ENCODE data around the gene CTPS2. TPM values are rescaled to one million over a fixed set of nuclear protein-coding genes. Genes with fewer than 3 reads are reported as not detected.
"Not testable (repeated sequence)": the region's sequence is repeated elsewhere in the genome, so short reads cannot be mapped to it uniquely, and the experiment has no call there.

The CTPS2 gene
- polyA plus RNA-seq, 3 donors: 1.4 to 3.4 (median 2.8) TPM

GRCh38 chrX:16604337-16604736, 108.1 kb downstream of the CTPS2 start:
- Histone ChIP-seq H3K4me1 (ENCODE audit: control insufficient read depth in 1 of 2, insufficient read depth in 2 of 2, low read length in 2 of 2) (no peaks in the 10 kb centered on the region), H3K27ac (ENCODE audit: low read depth in 1 of 2, low read length in 2 of 2) (no peak overlapping the region), H3K4me3 (replicated peaks in 1 of 3; ENCODE audit: low read depth in 2 of 3, low read length in 3 of 3) (no peak overlapping the region), H4K20me1 (ENCODE audit: insufficient read depth, low read length) (no peaks in the 10 kb centered on the region), H3K79me2 (ENCODE audit: insufficient read depth, low read length) (no peaks in the 10 kb centered on the region), H3K36me3 (replicated peaks in 1 of 2; ENCODE audit: control insufficient read depth in 1 of 2, insufficient read depth in 2 of 2, low read length in 2 of 2) (no peaks in the 10 kb centered on the region), H2AFZ (ENCODE audit: insufficient read depth, low read depth, low read length, poor library complexity, severe bottlenecking) (no peak overlapping the region), H3K9me3 (replicated peaks in 1 of 2; ENCODE audit: control insufficient read depth in 1 of 2, insufficient read depth in 1 of 2, low read length in 2 of 2) (no peaks in the 10 kb centered on the region), H3K9ac (ENCODE audit: insufficient read depth, low read length, poor library complexity, severe bottlenecking) (no peak overlapping the region), H3K27me3 (ENCODE audit: control insufficient read depth in 2 of 2, insufficient read depth in 2 of 2, low read length in 2 of 2) (peaks cover 0 to 8% of the 10 kb centered on the region in 2 donors), H3K4me2 (replicated peaks; ENCODE audit: extremely low read depth, low read length, poor library complexity, severe bottlenecking) (no peak overlapping the region)
- intact Hi-C loops (cut with micrococcal nuclease): no loop called here
- peaks cover 0 to 12% (median 0%) of the 10 kb centered on the region in 3 donors for H3K27me3 Mint-ChIP-seq (ENCODE audit: low read depth in 3 of 3)
- DNase-seq: no peak
- no peak overlapping the region for H3K27ac Mint-ChIP-seq
- peaks cover 0 to 4% (median 2%) of the 10 kb centered on the region in 7 donors for H3K9me3 Mint-ChIP-seq
- H3K4me1 Mint-ChIP-seq: no peaks in the 10 kb centered on the region
- no CpG with 5 or more reads among the region's 2 CpGs for WGBS (ENCODE audit: insufficient coverage)
- peaks cover 10 to 13% of the 10 kb centered on the region in 2 donors for H3K36me3 Mint-ChIP-seq
- no peak overlapping the region for H3K4me3 Mint-ChIP-seq
- TF ChIP-seq, protein P1, sequence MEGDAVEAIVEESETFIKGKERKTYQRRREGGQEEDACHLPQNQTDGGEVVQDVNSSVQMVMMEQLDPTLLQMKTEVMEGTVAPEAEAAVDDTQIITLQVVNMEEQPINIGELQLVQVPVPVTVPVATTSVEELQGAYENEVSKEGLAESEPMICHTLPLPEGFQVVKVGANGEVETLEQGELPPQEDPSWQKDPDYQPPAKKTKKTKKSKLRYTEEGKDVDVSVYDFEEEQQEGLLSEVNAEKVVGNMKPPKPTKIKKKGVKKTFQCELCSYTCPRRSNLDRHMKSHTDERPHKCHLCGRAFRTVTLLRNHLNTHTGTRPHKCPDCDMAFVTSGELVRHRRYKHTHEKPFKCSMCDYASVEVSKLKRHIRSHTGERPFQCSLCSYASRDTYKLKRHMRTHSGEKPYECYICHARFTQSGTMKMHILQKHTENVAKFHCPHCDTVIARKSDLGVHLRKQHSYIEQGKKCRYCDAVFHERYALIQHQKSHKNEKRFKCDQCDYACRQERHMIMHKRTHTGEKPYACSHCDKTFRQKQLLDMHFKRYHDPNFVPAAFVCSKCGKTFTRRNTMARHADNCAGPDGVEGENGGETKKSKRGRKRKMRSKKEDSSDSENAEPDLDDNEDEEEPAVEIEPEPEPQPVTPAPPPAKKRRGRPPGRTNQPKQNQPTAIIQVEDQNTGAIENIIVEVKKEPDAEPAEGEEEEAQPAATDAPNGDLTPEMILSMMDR (IDR thresholded peaks at IDR 0.05): no peak

- H3K27ac ChIP-seq (ENCODE audit: low read depth in 1 of 2, low read length in 2 of 2): no peak overlapping the region
- no peaks in the 10 kb centered on the region for H4K20me1 ChIP-seq (ENCODE audit: insufficient read depth, low read length)
- no peak overlapping the region for H3K9ac ChIP-seq (ENCODE audit: insufficient read depth, low read length, poor library complexity, severe bottlenecking)
- intact Hi-C loops (cut with micrococcal nuclease): no loop called here
- WGBS (ENCODE audit: insufficient coverage): no CpG with 5 or more reads among the region's 4 CpGs
- peak overlapping the region in 2 of 7 donors; percentile 31 to 42 for H3K27ac Mint-ChIP-seq
- no peak overlapping the region for H3K4me3 Mint-ChIP-seq
- peaks cover 10 to 13% of the 10 kb centered on the region in 2 donors for H3K36me3 Mint-ChIP-seq
- H3K79me2 ChIP-seq (ENCODE audit: insufficient read depth, low read length): no peaks in the 10 kb centered on the region
- H2AFZ ChIP-seq (ENCODE audit: insufficient read depth, low read depth, low read length, poor library complexity, severe bottlenecking): no peak overlapping the region
- no peaks in the 10 kb centered on the region for H3K4me1 ChIP-seq (ENCODE audit: control insufficient read depth in 1 of 2, insufficient read depth in 2 of 2, low read length in 2 of 2)
- no peak for DNase-seq
- H3K27me3 Mint-ChIP-seq (ENCODE audit: low read depth in 3 of 3): peaks cover 0 to 12% (median 0%) of the 10 kb centered on the region in 3 donors
- H3K4me3 ChIP-seq (replicated peaks in 1 of 3; ENCODE audit: low read depth in 2 of 3, low read length in 3 of 3): no peak overlapping the region
- H3K9me3 ChIP-seq (replicated peaks in 1 of 2; ENCODE audit: control insufficient read depth in 1 of 2, insufficient read depth in 1 of 2, low read length in 2 of 2): no peaks in the 10 kb centered on the region
- TF ChIP-seq, protein P1 (IDR thresholded peaks at IDR 0.05): no peak
- no peak overlapping the region for H3K4me2 ChIP-seq (replicated peaks; ENCODE audit: extremely low read depth, low read length, poor library complexity, severe bottlenecking)
- H3K36me3 ChIP-seq (replicated peaks in 1 of 2; ENCODE audit: control insufficient read depth in 1 of 2, insufficient read depth in 2 of 2, low read length in 2 of 2): no peaks in the 10 kb centered on the region
- peaks cover 0 to 8% of the 10 kb centered on the region in 2 donors for H3K27me3 ChIP-seq (ENCODE audit: control insufficient read depth in 2 of 2, insufficient read depth in 2 of 2, low read length in 2 of 2)
- H3K9me3 Mint-ChIP-seq: peaks cover 0 to 4% (median 3%) of the 10 kb centered on the region in 7 donors
- no peaks in the 10 kb centered on the region for H3K4me1 Mint-ChIP-seq
Observed at GRCh38 chrX:16603822-16604221, 108.6 kb downstream of the CTPS2 start.

- H3K4me1 Mint-ChIP-seq; H3K27ac ChIP-seq (ENCODE audit: low read depth in 1 of 2, low read length in 2 of 2); H3K4me1 ChIP-seq (ENCODE audit: control insufficient read depth in 1 of 2, insufficient read depth in 2 of 2, low read length in 2 of 2); H2AFZ ChIP-seq (ENCODE audit: insufficient read depth, low read depth, low read length, poor library complexity, severe bottlenecking); H3K9ac ChIP-seq (ENCODE audit: insufficient read depth, low read length, poor library complexity, severe bottlenecking); DNase-seq; H3K36me3 ChIP-seq (replicated peaks in 1 of 2; ENCODE audit: control insufficient read depth in 1 of 2, insufficient read depth in 2 of 2, low read length in 2 of 2); intact Hi-C loops (cut with micrococcal nuclease); H3K4me3 ChIP-seq (replicated peaks in 1 of 3; ENCODE audit: low read depth in 2 of 3, low read length in 3 of 3); H3K9me3 Mint-ChIP-seq; H3K4me2 ChIP-seq (replicated peaks; ENCODE audit: extremely low read depth, low read length, poor library complexity, severe bottlenecking); H3K27ac Mint-ChIP-seq; H3K27me3 ChIP-seq (ENCODE audit: control insufficient read depth in 2 of 2, insufficient read depth in 2 of 2, low read length in 2 of 2); H3K4me3 Mint-ChIP-seq; H4K20me1 ChIP-seq (ENCODE audit: insufficient read depth, low read length); H3K9me3 ChIP-seq (replicated peaks in 1 of 2; ENCODE audit: control insufficient read depth in 1 of 2, insufficient read depth in 1 of 2, low read length in 2 of 2); H3K79me2 ChIP-seq (ENCODE audit: insufficient read depth, low read length): not testable (repeated sequence)
- peaks cover 0 to 13% (median 0%) of the 10 kb centered on the region in 3 donors for H3K27me3 Mint-ChIP-seq (ENCODE audit: low read depth in 3 of 3)
- peaks cover 10 to 11% of the 10 kb centered on the region in 2 donors for H3K36me3 Mint-ChIP-seq
- WGBS (ENCODE audit: insufficient coverage): no CpG with 5 or more reads among the region's 6 CpGs
Observed at GRCh38 chrX:16603235-16603634, 109.2 kb downstream of the CTPS2 start.

Measured in CD14-positive monocyte (primary cell).